ENCODE data around the gene BUD13. TPM values are rescaled to one million over a fixed set of nuclear protein-coding genes. Genes with fewer than 3 reads are reported as not detected.
A peak's percentile ranks its signal among the peaks of the same experiment; 100 is the strongest.

The BUD13 gene
- total and polyA plus RNA-seq, 9 of the 15 experiments (the other 6 are each of a cell fraction or from before 2014, with no cell fraction given): 9.5 to 34.1 (median 27.1) TPM

- no peak for TF ChIP-seq HOXB6 (CRISPR knock-in tag; IDR thresholded peaks at IDR 0.05; ENCODE audit: borderline replicate concordance)
- no peak for TF ChIP-seq RNF219 (CRISPR knock-in tag; IDR thresholded peaks at IDR 0.05)
- no peak for TF ChIP-seq CBFB (CRISPR knock-in tag; IDR thresholded peaks at IDR 0.05)
- TF ChIP-seq GATAD2A (IDR thresholded peaks at IDR 0.05): no peak
- TF ChIP-seq RBBP5 (IDR thresholded peaks at IDR 0.05; ENCODE audit: borderline replicate concordance, insufficient read depth, low read length, poor library complexity, severe bottlenecking): peak; percentile 99
- TF ChIP-seq NFIC (IDR thresholded peaks at IDR 0.05): peak; percentile 42
- no peak for TF ChIP-seq ATF2 (CRISPR knock-in tag; IDR thresholded peaks at IDR 0.05)
- TF ChIP-seq POLR2B (IDR thresholded peaks at IDR 0.05; ENCODE audit: low read depth, partially characterized antibody): peak; percentile 72
- TF ChIP-seq FOSL1 (tag; conservative IDR thresholded peaks at IDR 0.05): no peak
- TF ChIP-seq GABPB2 (CRISPR knock-in tag; conservative IDR thresholded peaks at IDR 0.05): no peak
- no peak for TF ChIP-seq TFAM (CRISPR knock-in tag; conservative IDR thresholded peaks at IDR 0.05)
- TF ChIP-seq MTA3 (IDR thresholded peaks at IDR 0.05; ENCODE audit: borderline replicate concordance): peak; percentile 100
- TF ChIP-seq SRF (CRISPR knock-in tag; IDR thresholded peaks at IDR 0.05): peak in 1 of 2 experiments; percentile 27; a peak in 1 of 4 replicates
- TF ChIP-seq, protein P1, sequence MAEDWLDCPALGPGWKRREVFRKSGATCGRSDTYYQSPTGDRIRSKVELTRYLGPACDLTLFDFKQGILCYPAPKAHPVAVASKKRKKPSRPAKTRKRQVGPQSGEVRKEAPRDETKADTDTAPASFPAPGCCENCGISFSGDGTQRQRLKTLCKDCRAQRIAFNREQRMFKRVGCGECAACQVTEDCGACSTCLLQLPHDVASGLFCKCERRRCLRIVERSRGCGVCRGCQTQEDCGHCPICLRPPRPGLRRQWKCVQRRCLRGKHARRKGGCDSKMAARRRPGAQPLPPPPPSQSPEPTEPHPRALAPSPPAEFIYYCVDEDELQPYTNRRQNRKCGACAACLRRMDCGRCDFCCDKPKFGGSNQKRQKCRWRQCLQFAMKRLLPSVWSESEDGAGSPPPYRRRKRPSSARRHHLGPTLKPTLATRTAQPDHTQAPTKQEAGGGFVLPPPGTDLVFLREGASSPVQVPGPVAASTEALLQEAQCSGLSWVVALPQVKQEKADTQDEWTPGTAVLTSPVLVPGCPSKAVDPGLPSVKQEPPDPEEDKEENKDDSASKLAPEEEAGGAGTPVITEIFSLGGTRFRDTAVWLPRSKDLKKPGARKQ (CRISPR knock-in tag; IDR thresholded peaks at IDR 0.05): no peak
- TF ChIP-seq NR3C1 (CRISPR knock-in tag; IDR thresholded peaks at IDR 0.05): peak; percentile 56; the same call in 1 of the 2 replicates
- TF ChIP-seq TSC22D4 (tag; IDR thresholded peaks at IDR 0.05): no peak
- TF ChIP-seq MYC (IDR thresholded peaks at IDR 0.05; ENCODE audit: low read depth, low read length): peak; percentile 73
- TF ChIP-seq MYC (CRISPR knock-in tag; IDR thresholded peaks at IDR 0.05; ENCODE audit: borderline replicate concordance, low read depth): no peak
- TF ChIP-seq FIP1L1 (IDR thresholded peaks at IDR 0.05; ENCODE audit: low read depth, low read length, poor library complexity, severe bottlenecking): peak; percentile 70
- no peak for TF ChIP-seq SMARCA5 (IDR thresholded peaks at IDR 0.05)
- no peak for TF ChIP-seq MITF (IDR thresholded peaks at IDR 0.05)
These were observed at the start of gene BUD13 (continued) for GRCh38 chr11:116772443-116773202.
